HEK293 (cell line): ENCODE measurements around the gene PDGFD.

Source experiments
- CTCF ChIP-seq: fragments of 450-650 bp; formaldehyde crosslinking; IDR thresholded peaks from 2 replicates; pipeline ENCODE4 v1.5.1; 2016; ENCODE audit warnings: missing biosample characterization, missing genetic modification characterization
- KLF7 ChIP-seq: fragments of 450-650 bp; formaldehyde crosslinking; IDR thresholded peaks from 2 replicates; pipeline ENCODE4 v1.5.1; 2016; ENCODE audit warnings: missing biosample characterization, missing genetic modification characterization, borderline replicate concordance
- MYNN ChIP-seq: fragments of 450-650 bp; formaldehyde crosslinking; IDR thresholded peaks from 2 replicates; pipeline ENCODE4 v1.5.1; 2016; ENCODE audit warnings: missing biosample characterization, missing genetic modification characterization, borderline replicate concordance
- TCF7L2 ChIP-seq: IDR thresholded peaks from 2 replicates; pipeline ENCODE4 v1.6.1; 2011; ENCODE audit warnings: low read depth, mild to moderate bottlenecking, inconsistent platforms, low read length, moderate library complexity, borderline replicate concordance
- ZNF10 ChIP-seq: fragments of 450-650 bp; formaldehyde crosslinking; IDR thresholded peaks from 2 replicates; pipeline ENCODE4 v1.5.1; 2017; ENCODE audit warnings: missing biosample characterization, missing genetic modification characterization
- ZNF157 ChIP-seq: fragments of 450-650 bp; formaldehyde crosslinking; IDR thresholded peaks from 2 replicates; pipeline ENCODE4 v1.5.1; 2016; ENCODE audit warnings: missing biosample characterization, missing genetic modification characterization
- ZNF423 ChIP-seq: fragments of 450-650 bp; formaldehyde crosslinking; IDR thresholded peaks from 2 replicates; pipeline ENCODE4 v1.5.1; 2016; ENCODE audit warnings: missing biosample characterization, missing genetic modification characterization
- ZNF521 ChIP-seq: fragments of 450-650 bp; formaldehyde crosslinking; IDR thresholded peaks from 2 replicates; pipeline ENCODE4 v1.5.1; 2017; ENCODE audit warnings: missing biosample characterization, mild to moderate bottlenecking, missing genetic modification characterization
- ZSCAN30 ChIP-seq: fragments of 450-650 bp; IDR thresholded peaks from 2 replicates; pipeline ENCODE4 v1.5.1; 2018; ENCODE audit warnings: missing biosample characterization, mild to moderate bottlenecking, missing genetic modification characterization, moderate library complexity

GRCh38 chr11:103928802-103929161 lies 235.2 kb downstream of the PDGFD start:
- TF ChIP-seq ZNF157 (tag by site-specific recombination): no peak
- no peak for TF ChIP-seq ZNF423 (tag by site-specific recombination)
- no peak for TF ChIP-seq ZSCAN30 (tag by site-specific recombination)
- TF ChIP-seq ZNF10 (tag by site-specific recombination): no peak
- TF ChIP-seq ZNF521 (tag by site-specific recombination): no peak
- TF ChIP-seq CTCF (tag by site-specific recombination): no peak
- TF ChIP-seq TCF7L2: no peak
- TF ChIP-seq MYNN (tag by site-specific recombination): no peak
- no peak for TF ChIP-seq KLF7 (tag by site-specific recombination)
